GM21737 (cell line): ENCODE data around the gene RIPOR3.
"Not testable (repeated sequence)": the region's sequence is repeated elsewhere in the genome, so short reads cannot be mapped to it uniquely, and the experiment has no call there.

Source experiments
- ATAC-seq: cut with Tn5 transposase; IDR thresholded peaks from one replicate; pipeline ENCODE4 v1.9.1; 2021; ENCODE audit warnings: mild to moderate bottlenecking, moderate library complexity; ENCODE audit not compliant: unreplicated experiment

The RIPOR3 gene

GRCh38 chr20:50724851-50725723 is 33.7 kb upstream of the RIPOR3 start:
- no peak for ATAC-seq

GRCh38 chr20:50724112-50724725 is 32.9 kb upstream of the RIPOR3 start:
- ATAC-seq: no peak

DNA sequence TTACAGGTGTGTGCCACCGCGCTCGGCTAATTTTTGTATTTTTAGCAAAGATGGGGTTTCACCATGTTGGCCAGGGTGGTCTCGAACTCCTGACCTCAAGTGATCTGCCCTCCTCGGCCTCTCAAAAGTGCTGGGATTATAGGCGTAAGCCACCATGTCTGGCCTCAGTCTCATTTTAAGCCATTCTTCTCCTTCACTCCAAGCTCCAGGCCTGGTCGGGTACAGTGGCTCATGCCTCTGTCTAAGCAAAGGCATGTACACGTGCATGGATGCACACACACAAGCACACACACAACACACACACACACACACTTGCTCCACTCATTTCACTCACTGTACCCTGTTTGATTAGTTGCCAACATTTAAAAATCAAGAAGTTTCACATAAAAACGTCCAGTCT is 32.3 kb upstream of the RIPOR3 start:
- ATAC-seq: no peak

- ATAC-seq: no peak
Measured at GRCh38 chr20:50722424-50723155, 31.2 kb upstream of the RIPOR3 start.

DNA sequence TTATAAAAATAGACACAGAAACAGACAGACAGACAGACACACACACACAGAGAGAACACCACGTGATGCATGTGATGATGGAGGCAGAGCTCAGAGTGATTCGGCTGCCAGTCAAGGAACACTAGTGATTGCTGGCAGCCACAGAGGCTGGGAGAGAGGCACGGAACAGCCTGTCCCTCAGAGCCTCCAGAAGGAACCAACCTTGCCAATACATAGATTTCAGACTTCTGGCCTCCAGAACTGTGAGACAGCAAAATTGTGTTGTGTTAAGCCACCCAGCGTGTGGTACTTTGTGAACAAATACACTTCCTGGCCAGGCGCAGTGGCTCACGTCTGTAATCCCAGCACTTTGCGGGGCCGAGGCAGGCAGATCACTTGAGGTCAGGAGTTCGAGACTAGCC is 30.5 kb upstream of the RIPOR3 start:
- ATAC-seq: no peak

GRCh38 chr20:50720582-50720981 is 29.2 kb upstream of the RIPOR3 start:
- no peak for ATAC-seq

DNA sequence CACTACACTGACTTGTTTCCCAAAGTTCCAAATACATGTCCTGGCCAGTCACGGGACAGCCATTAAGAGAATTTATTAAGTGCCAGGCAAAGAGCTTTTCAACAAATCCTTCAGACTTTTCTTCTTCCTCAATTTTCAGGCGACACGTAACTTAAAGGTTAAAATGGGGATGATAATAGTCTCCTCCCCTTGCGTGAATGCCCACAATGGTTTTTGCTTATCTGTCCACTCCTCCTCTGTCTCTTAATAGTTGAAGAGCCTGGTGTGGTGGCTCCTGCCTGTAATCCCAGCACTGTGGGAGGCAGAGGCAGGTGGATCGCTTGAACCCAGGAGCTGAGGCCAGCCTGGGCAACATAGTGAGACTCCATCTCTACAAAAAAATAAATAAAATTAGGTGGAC is 28.7 kb upstream of the RIPOR3 start:
- no peak for ATAC-seq

DNA sequence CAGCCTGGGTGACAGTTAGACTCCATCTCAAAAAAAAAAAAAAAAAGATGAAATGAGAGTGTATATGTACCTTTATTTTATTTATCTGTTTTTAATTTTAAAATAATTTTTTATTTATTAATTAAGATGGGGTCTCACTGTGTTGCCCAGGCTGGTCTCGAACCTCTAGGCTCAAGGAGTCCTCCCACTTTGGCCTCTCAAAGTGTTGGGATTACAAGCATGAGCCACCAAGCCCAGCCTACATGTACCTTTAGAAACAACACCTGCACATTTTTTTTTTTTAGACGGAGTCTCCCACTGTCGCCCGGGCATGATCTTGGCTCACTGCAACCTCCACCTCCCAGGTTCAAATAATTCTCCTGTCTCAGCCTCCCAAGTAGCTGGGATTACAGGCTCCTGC is 28.0 kb upstream of the RIPOR3 start:
- no peak for ATAC-seq

GRCh38 chr20:50717974-50718761 is 26.8 kb upstream of the RIPOR3 start:
- ATAC-seq: no peak

- no peak for ATAC-seq
Measured at GRCh38 chr20:50717312-50717711, 26.0 kb upstream of the RIPOR3 start.

GRCh38 chr20:50716518-50716917 is 25.2 kb upstream of the RIPOR3 start:
- no peak for ATAC-seq

DNA sequence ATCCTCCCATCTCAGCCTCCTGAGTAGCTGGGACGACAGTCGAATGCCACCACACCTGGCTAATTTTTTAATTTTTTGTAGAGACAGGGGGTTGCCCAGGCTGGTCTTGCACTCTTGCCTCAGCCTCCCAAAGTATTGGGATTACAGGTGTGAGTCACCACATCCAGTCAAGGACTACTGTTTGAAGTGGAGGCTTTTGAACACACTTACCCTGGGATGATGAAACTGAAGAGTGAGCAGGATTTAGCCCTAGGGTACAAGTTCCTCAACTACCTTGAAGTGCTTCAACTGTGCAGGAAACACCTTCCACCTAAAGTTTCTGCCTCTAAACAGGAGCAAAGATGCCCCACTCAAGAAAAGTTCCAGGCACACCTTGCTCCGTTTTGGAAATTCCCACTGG is 24.4 kb upstream of the RIPOR3 start:
- ATAC-seq: no peak

GRCh38 chr20:50714426-50714825 is 23.1 kb upstream of the RIPOR3 start:
- not testable (repeated sequence) for ATAC-seq

GRCh38 chr20:50713657-50714101 is 22.3 kb upstream of the RIPOR3 start:
- no peak for ATAC-seq

GRCh38 chr20:50712771-50713656 is 21.7 kb upstream of the RIPOR3 start:
- no peak for ATAC-seq

- ATAC-seq: no peak
Measured at GRCh38 chr20:50711113-50711825, 19.9 kb upstream of the RIPOR3 start.

DNA sequence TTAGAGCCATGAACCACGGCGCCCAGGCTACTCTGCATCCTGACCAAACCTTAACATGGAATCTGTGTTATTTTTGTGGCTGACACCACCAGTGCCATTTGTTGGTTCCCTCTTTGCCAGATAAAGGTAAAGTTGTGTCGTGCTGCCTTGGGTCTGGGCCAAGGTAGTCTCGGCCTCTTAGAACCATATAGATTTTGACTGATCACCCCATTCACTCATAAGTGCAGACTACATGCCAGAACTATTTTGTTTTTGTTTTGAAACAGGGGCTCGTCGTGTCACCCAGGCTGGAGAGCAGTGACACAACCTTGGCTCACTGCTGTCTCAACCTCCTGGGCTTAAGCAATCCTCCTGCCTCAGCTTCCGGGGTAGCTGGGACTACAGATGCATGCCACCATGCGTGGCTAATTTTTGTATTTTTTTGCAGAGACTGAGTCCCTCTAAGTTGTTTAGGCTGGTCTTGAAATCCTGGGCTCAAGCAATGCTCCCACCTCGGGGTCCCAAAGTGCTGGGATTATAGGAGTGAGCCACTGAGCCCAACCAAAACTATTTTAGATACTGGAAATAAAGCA is 19.2 kb upstream of the RIPOR3 start:
- no peak for ATAC-seq

DNA sequence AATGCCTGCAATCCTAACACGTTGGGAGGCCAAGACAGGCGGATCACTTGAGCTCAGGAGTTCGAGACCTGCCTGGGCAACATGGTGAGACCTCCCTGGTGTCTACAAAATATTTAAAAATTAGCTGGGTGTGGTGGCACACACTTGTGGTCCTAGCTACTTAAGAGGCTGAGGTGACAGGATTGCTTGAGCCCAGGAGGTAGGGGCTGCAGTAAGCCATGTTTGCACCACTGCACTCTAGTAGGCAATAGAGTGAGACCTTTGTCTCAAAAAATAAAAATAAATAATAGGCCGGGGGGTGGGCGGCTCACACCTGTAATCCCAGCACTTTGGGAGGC is 18.3 kb upstream of the RIPOR3 start:
- no peak for ATAC-seq
